K562 treated with DMSO at 1 percent for 12 hours (cell line): Measurements from ENCODE around the gene FBLN5. TPM values are rescaled to one million over a fixed set of nuclear protein-coding genes. Genes with fewer than 3 reads are reported as not detected.

Source experiments
- total RNA-seq: library from RNA; unstranded; fragments of 300-600 nt; gene quantifications from 2 replicates; pipeline ENCODE4 v1.2.3, GENCODE V29; 2022; ENCODE audit not compliant: insufficient read depth

FBLN5 gene, protein sequence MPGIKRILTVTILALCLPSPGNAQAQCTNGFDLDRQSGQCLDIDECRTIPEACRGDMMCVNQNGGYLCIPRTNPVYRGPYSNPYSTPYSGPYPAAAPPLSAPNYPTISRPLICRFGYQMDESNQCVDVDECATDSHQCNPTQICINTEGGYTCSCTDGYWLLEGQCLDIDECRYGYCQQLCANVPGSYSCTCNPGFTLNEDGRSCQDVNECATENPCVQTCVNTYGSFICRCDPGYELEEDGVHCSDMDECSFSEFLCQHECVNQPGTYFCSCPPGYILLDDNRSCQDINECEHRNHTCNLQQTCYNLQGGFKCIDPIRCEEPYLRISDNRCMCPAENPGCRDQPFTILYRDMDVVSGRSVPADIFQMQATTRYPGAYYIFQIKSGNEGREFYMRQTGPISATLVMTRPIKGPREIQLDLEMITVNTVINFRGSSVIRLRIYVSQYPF
- total RNA-seq = not detected in 2 replicates

DNA sequence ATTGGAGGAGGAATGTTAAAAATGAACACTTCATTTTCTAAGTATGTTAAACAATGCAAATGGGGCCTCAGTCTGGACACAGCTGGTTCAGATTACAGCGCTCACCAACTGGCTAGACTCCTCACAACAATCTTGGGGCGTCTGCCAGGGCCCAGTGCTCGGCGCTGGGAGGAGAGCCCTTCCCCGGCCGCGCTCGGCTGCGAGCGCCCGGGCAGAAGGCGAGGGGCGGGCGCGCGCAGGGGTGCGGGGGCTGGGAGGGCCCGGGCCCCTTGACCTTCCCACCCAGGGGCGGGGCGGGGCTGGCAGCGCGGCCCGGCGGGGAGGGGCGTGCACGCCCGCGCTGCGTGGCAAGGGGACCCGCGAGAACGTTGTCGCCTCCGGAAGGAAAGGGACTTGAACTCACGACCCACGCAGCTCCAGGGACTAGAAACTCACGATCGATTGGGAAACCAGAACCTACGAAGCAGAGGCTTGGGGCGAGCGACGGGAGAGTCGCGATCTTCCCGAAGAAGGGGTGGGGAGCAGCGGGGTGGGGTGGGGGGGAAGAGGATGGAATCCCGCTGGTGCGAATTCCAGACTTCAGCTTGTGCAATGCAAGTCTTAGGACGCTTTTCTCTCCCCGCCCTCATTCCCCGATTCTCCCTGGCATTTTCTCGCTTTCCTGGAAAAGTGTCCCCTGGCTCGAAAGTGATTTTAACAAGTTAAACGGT is at the start of gene FBLN5:
Gene FBLN5, minus strand, starts transcription at position 220 of the 710 bp plus-strand sequence. CDS start 465 bp downstream, outside the sequence.

DNA sequence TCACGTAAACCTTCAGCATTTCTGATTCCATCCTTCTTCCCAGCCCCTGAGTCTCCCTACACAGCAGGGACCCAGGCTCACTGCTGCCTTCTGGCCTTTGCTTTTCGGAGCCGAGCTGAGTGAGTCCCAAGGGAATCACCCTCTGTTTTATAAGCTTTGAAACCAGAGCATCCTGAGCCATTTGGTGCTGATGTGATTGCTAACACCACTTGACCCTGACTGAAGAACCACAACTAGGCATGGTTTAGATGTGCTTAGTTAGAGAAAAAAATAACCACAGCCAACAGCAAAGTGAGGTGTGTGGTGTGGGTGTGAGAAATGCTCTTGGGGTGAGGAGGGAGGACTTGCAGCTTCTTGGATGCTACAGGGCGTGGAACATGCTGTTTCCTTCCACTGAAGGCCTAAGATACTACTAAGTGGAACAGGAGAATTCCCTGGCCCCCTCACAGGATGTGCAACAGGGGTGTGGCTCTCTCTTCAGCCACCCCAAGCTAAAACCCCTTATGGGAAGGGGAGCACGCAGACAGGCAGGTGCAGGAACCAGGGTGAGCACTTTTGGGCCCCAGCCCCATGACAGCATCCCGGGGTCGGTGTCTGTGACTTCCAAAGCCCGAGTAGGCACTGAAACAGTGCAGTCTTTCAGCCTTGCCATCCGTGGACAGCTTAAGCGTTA is 80.0 kb downstream of the FBLN5 start, which contains the start of gene TC2N:
Gene TC2N, minus strand, starts transcription at position 221 of the 673 bp plus-strand sequence. CDS start 53,767 bp downstream, outside the sequence.

Other genes with a start within 250 kb of the FBLN5 start
- not detected in 2 replicates for gene CATSPERB, start 215.6 kb downstream of the FBLN5 start, total RNA-seq
- gene TC2N, start 80.2 kb downstream of the FBLN5 start, total RNA-seq = 1.4 and 3.7 TPM in 2 replicates
- 0.93 and 9.5 TPM in 2 replicates for gene TRIP11, start 92.4 kb upstream of the FBLN5 start, total RNA-seq
- gene ATXN3, start 158.9 kb upstream of the FBLN5 start, total RNA-seq = 1.4 and 14.4 TPM in 2 replicates
- 136 and 221 TPM in 2 replicates for gene NDUFB1, start 174.0 kb upstream of the FBLN5 start, total RNA-seq
- gene CPSF2, start 174.3 kb upstream of the FBLN5 start, total RNA-seq = 3.3 and 19.0 TPM in 2 replicates